ENCODE data around the gene GARIN3.
A peak's percentile ranks its signal among the peaks of the same experiment; 100 is the strongest.

Gene GARIN3

GRCh38 chr5:157142317-157143126, 23.5 kb downstream of the GARIN3 start, which contains the start of gene MED7:
Gene MED7 (minus strand): TSS chr5:157142865. CDS start chr5:157139431, 3,434 bp downstream.
- Histone ChIP-seq H3K27me3 (ENCODE audit: insufficient read depth, insufficient read length) (no peaks in the 10 kb centered on the region), H3K36me3 (ENCODE audit: insufficient read depth, insufficient read length, low read length) (peaks cover 15% of the 10 kb centered on the region), H3K9ac (ENCODE audit: insufficient read length, low read depth) (peak within 1 kb of the TSS; percentile 89), H3K4me1 (ENCODE audit: insufficient read depth, insufficient read length) (no peaks in the 10 kb centered on the region), H3K9me3 (ENCODE audit: insufficient read depth, low read length) (no peaks in the 10 kb centered on the region), H3K4me3 (ENCODE audit: insufficient read length, low read depth) (peak within 1 kb of the TSS; percentile 92)
- peak; percentile 96 for DNase-seq (ENCODE audit: low read depth, low spot score)
- TF ChIP-seq SUZ12 (IDR thresholded peaks at IDR 0.05; ENCODE audit: extremely low read depth, insufficient read depth, insufficient read length) (no peak), ZNF274 (IDR thresholded peaks at IDR 0.05; ENCODE audit: low read depth, low read length) (no peak), YY1 (IDR thresholded peaks at IDR 0.05; ENCODE audit: insufficient read depth, insufficient read length) (no peak)

- Histone ChIP-seq H3K36me3 (ENCODE audit: insufficient read depth, insufficient read length, low read length) (peaks cover 21% of the 10 kb centered on the region), H3K27me3 (ENCODE audit: insufficient read depth, insufficient read length) (no peaks in the 10 kb centered on the region), H3K9me3 (ENCODE audit: insufficient read depth, low read length) (no peaks in the 10 kb centered on the region), H3K9ac (ENCODE audit: insufficient read length, low read depth) (no peak overlapping the region), H3K4me1 (ENCODE audit: insufficient read depth, insufficient read length) (no peaks in the 10 kb centered on the region), H3K4me3 (ENCODE audit: insufficient read length, low read depth) (no peak overlapping the region)
- no peak for DNase-seq (ENCODE audit: low read depth, low spot score)
- TF ChIP-seq ZNF274 (IDR thresholded peaks at IDR 0.05; ENCODE audit: low read depth, low read length) (no peak), YY1 (IDR thresholded peaks at IDR 0.05; ENCODE audit: insufficient read depth, insufficient read length) (no peak), SUZ12 (IDR thresholded peaks at IDR 0.05; ENCODE audit: extremely low read depth, insufficient read depth, insufficient read length) (no peak)
Observed at GRCh38 chr5:157137691-157138090, 28.4 kb downstream of the GARIN3 start.

DNA sequence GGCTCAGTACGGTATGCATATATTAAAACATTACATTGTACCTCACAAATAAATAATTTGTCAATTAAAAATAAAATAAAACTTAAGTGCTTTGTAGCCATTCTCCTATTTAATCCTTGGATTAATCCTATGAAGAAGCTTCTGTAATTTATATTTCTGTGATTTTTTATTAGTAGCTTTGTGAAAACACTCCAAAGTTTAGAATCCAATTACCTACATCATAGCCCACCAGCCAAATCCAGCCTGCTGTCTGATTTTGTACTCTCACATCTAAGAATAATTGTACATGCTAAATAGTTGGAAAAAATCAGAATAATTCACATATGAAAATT, 33.8 kb downstream of the GARIN3 start:
- Histone ChIP-seq H3K9ac (ENCODE audit: insufficient read length, low read depth) (no peak overlapping the region), H3K4me3 (ENCODE audit: insufficient read length, low read depth) (no peak overlapping the region), H3K4me1 (ENCODE audit: insufficient read depth, insufficient read length) (no peaks in the 10 kb centered on the region), H3K9me3 (ENCODE audit: insufficient read depth, low read length) (no peaks in the 10 kb centered on the region), H3K27me3 (ENCODE audit: insufficient read depth, insufficient read length) (no peaks in the 10 kb centered on the region), H3K36me3 (ENCODE audit: insufficient read depth, insufficient read length, low read length) (peaks cover 3% of the 10 kb centered on the region)
- no peak for DNase-seq (ENCODE audit: low read depth, low spot score)
- TF ChIP-seq ZNF274 (IDR thresholded peaks at IDR 0.05; ENCODE audit: low read depth, low read length): no peak
- no peak for TF ChIP-seq YY1 (IDR thresholded peaks at IDR 0.05; ENCODE audit: insufficient read depth, insufficient read length)

- H3K9me3 ChIP-seq (ENCODE audit: insufficient read depth, low read length): no peaks in the 10 kb centered on the region
- H3K4me3 ChIP-seq (ENCODE audit: insufficient read length, low read depth): no peak overlapping the region
- H3K9ac ChIP-seq (ENCODE audit: insufficient read length, low read depth): no peak overlapping the region
- H3K36me3 ChIP-seq (ENCODE audit: insufficient read depth, insufficient read length, low read length): no peaks in the 10 kb centered on the region
- TF ChIP-seq YY1 (IDR thresholded peaks at IDR 0.05; ENCODE audit: insufficient read depth, insufficient read length) (no peak), SUZ12 (IDR thresholded peaks at IDR 0.05; ENCODE audit: extremely low read depth, insufficient read depth, insufficient read length) (no peak), ZNF274 (IDR thresholded peaks at IDR 0.05; ENCODE audit: low read depth, low read length) (no peak)
- no peaks in the 10 kb centered on the region for H3K4me1 ChIP-seq (ENCODE audit: insufficient read depth, insufficient read length)
- no peak for DNase-seq (ENCODE audit: low read depth, low spot score)
- no peaks in the 10 kb centered on the region for H3K27me3 ChIP-seq (ENCODE audit: insufficient read depth, insufficient read length)
Observed at GRCh38 chr5:157130925-157131324, 35.1 kb downstream of the GARIN3 start.

GRCh38 chr5:157121709-157122108, 44.4 kb downstream of the GARIN3 start:
- H3K4me1 ChIP-seq (ENCODE audit: insufficient read depth, insufficient read length): no peaks in the 10 kb centered on the region
- H3K27me3 ChIP-seq (ENCODE audit: insufficient read depth, insufficient read length): no peaks in the 10 kb centered on the region
- H3K9ac ChIP-seq (ENCODE audit: insufficient read length, low read depth): no peak overlapping the region
- TF ChIP-seq YY1 (IDR thresholded peaks at IDR 0.05; ENCODE audit: insufficient read depth, insufficient read length) (no peak), SUZ12 (IDR thresholded peaks at IDR 0.05; ENCODE audit: extremely low read depth, insufficient read depth, insufficient read length) (no peak), ZNF274 (IDR thresholded peaks at IDR 0.05; ENCODE audit: low read depth, low read length) (no peak)
- no peaks in the 10 kb centered on the region; the same call in 1 of the 2 replicates for H3K9me3 ChIP-seq (ENCODE audit: insufficient read depth, low read length)
- no peak overlapping the region for H3K4me3 ChIP-seq (ENCODE audit: insufficient read length, low read depth)
- no peaks in the 10 kb centered on the region for H3K36me3 ChIP-seq (ENCODE audit: insufficient read depth, insufficient read length, low read length)
- DNase-seq (ENCODE audit: low read depth, low spot score): no peak

GRCh38 chr5:157120102-157120501, 46.0 kb downstream of the GARIN3 start:
- Histone ChIP-seq H3K4me3 (ENCODE audit: insufficient read length, low read depth) (no peak overlapping the region), H3K36me3 (ENCODE audit: insufficient read depth, insufficient read length, low read length) (no peaks in the 10 kb centered on the region), H3K9me3 (ENCODE audit: insufficient read depth, low read length) (no peaks in the 10 kb centered on the region; the same call in 1 of the 2 replicates), H3K27me3 (ENCODE audit: insufficient read depth, insufficient read length) (no peaks in the 10 kb centered on the region), H3K9ac (ENCODE audit: insufficient read length, low read depth) (no peak overlapping the region), H3K4me1 (ENCODE audit: insufficient read depth, insufficient read length) (no peaks in the 10 kb centered on the region)
- TF ChIP-seq YY1 (IDR thresholded peaks at IDR 0.05; ENCODE audit: insufficient read depth, insufficient read length) (no peak), SUZ12 (IDR thresholded peaks at IDR 0.05; ENCODE audit: extremely low read depth, insufficient read depth, insufficient read length) (no peak), ZNF274 (IDR thresholded peaks at IDR 0.05; ENCODE audit: low read depth, low read length) (no peak)
- DNase-seq (ENCODE audit: low read depth, low spot score): no peak

GRCh38 chr5:157116483-157116954, 49.5 kb downstream of the GARIN3 start:
- H3K9ac ChIP-seq (ENCODE audit: insufficient read length, low read depth): no peak overlapping the region
- H3K36me3 ChIP-seq (ENCODE audit: insufficient read depth, insufficient read length, low read length): no peaks in the 10 kb centered on the region
- H3K4me3 ChIP-seq (ENCODE audit: insufficient read length, low read depth): no peak overlapping the region
- DNase-seq (ENCODE audit: low read depth, low spot score): no peak
- no peak for TF ChIP-seq ZNF274 (IDR thresholded peaks at IDR 0.05; ENCODE audit: low read depth, low read length)
- no peak for TF ChIP-seq SUZ12 (IDR thresholded peaks at IDR 0.05; ENCODE audit: extremely low read depth, insufficient read depth, insufficient read length)
- TF ChIP-seq YY1 (IDR thresholded peaks at IDR 0.05; ENCODE audit: insufficient read depth, insufficient read length): no peak
- no peaks in the 10 kb centered on the region for H3K9me3 ChIP-seq (ENCODE audit: insufficient read depth, low read length)
- H3K4me1 ChIP-seq (ENCODE audit: insufficient read depth, insufficient read length): no peaks in the 10 kb centered on the region
- no peaks in the 10 kb centered on the region for H3K27me3 ChIP-seq (ENCODE audit: insufficient read depth, insufficient read length)
